ENCODE results near the gene EVI2A. TPM values are rescaled to one million over a fixed set of nuclear protein-coding genes. Genes with fewer than 3 reads are reported as not detected.

EVI2A gene
- total RNA-seq, 1 donor from 2014 or later: not detected

GRCh38 chr17:31309556-31309955 lies 11.9 kb downstream of the EVI2A start:
- no peaks in the 10 kb centered on the region for H3K9me3 Mint-ChIP-seq (ENCODE audit: unreplicated experiment)
- peaks cover 10% of the 10 kb centered on the region for H3K4me1 Mint-ChIP-seq (ENCODE audit: unreplicated experiment)
- no peak for TF ChIP-seq CTCF (IDR thresholded peaks at IDR 0.05; ENCODE audit: unreplicated experiment)
- H3K27ac Mint-ChIP-seq (ENCODE audit: unreplicated experiment): no peak overlapping the region
- H3K27me3 Mint-ChIP-seq (ENCODE audit: unreplicated experiment): peaks cover 1% of the 10 kb centered on the region
- no peak for DNase-seq (ENCODE audit: low spot score)
- H3K4me3 Mint-ChIP-seq (ENCODE audit: unreplicated experiment): no peak overlapping the region
- H3K36me3 Mint-ChIP-seq (ENCODE audit: low read depth, unreplicated experiment): peaks cover 9% of the 10 kb centered on the region

- Mint-ChIP-seq H3K27ac (ENCODE audit: unreplicated experiment) (no peak overlapping the region), H3K9me3 (ENCODE audit: unreplicated experiment) (no peaks in the 10 kb centered on the region), H3K4me1 (ENCODE audit: unreplicated experiment) (peaks cover 10% of the 10 kb centered on the region), H3K27me3 (ENCODE audit: unreplicated experiment) (peaks cover 1% of the 10 kb centered on the region), H3K4me3 (ENCODE audit: unreplicated experiment) (no peak overlapping the region), H3K36me3 (ENCODE audit: low read depth, unreplicated experiment) (peaks cover 12% of the 10 kb centered on the region)
- TF ChIP-seq CTCF (IDR thresholded peaks at IDR 0.05; ENCODE audit: unreplicated experiment): no peak
- DNase-seq (ENCODE audit: low spot score): no peak
Observed at GRCh38 chr17:31308372-31309334, 12.8 kb downstream of the EVI2A start.

- TF ChIP-seq CTCF (IDR thresholded peaks at IDR 0.05; ENCODE audit: unreplicated experiment): no peak
- H3K27me3 Mint-ChIP-seq (ENCODE audit: unreplicated experiment): peaks cover 1% of the 10 kb centered on the region
- H3K27ac Mint-ChIP-seq (ENCODE audit: unreplicated experiment): no peak overlapping the region
- H3K9me3 Mint-ChIP-seq (ENCODE audit: unreplicated experiment): no peaks in the 10 kb centered on the region
- no peak overlapping the region for H3K4me3 Mint-ChIP-seq (ENCODE audit: unreplicated experiment)
- H3K36me3 Mint-ChIP-seq (ENCODE audit: low read depth, unreplicated experiment): peaks cover 12% of the 10 kb centered on the region
- no peak for DNase-seq (ENCODE audit: low spot score)
- H3K4me1 Mint-ChIP-seq (ENCODE audit: unreplicated experiment): peaks cover 10% of the 10 kb centered on the region
Observed at GRCh38 chr17:31307640-31308039, 13.8 kb downstream of the EVI2A start.

GRCh38 chr17:31299624-31300023 lies 21.8 kb downstream of the EVI2A start:
- H3K36me3 Mint-ChIP-seq (ENCODE audit: low read depth, unreplicated experiment): peaks cover 3% of the 10 kb centered on the region
- no peak overlapping the region for H3K27ac Mint-ChIP-seq (ENCODE audit: unreplicated experiment)
- H3K4me1 Mint-ChIP-seq (ENCODE audit: unreplicated experiment): no peaks in the 10 kb centered on the region
- TF ChIP-seq CTCF (IDR thresholded peaks at IDR 0.05; ENCODE audit: unreplicated experiment): no peak
- no peak overlapping the region for H3K4me3 Mint-ChIP-seq (ENCODE audit: unreplicated experiment)
- no peak for DNase-seq (ENCODE audit: low spot score)
- H3K9me3 Mint-ChIP-seq (ENCODE audit: unreplicated experiment): no peaks in the 10 kb centered on the region
- H3K27me3 Mint-ChIP-seq (ENCODE audit: unreplicated experiment): no peaks in the 10 kb centered on the region

GRCh38 chr17:31297090-31297489 lies 24.3 kb downstream of the EVI2A start, which contains the start of gene OMG:
OMG (minus strand) TSS chr17:31297239; CDS start chr17:31296331, 908 bp downstream.
- Mint-ChIP-seq H3K27ac (ENCODE audit: unreplicated experiment) (no peak within 1 kb of the TSS), H3K36me3 (ENCODE audit: low read depth, unreplicated experiment) (no peaks in the 10 kb centered on the region)

More at GRCh38 chr17:31297090-31297489, 24.3 kb downstream of the EVI2A start, which contains the start of gene OMG:
- TF ChIP-seq CTCF (IDR thresholded peaks at IDR 0.05; ENCODE audit: unreplicated experiment): no peak
- Mint-ChIP-seq H3K4me1 (ENCODE audit: unreplicated experiment) (no peaks in the 10 kb centered on the region), H3K9me3 (ENCODE audit: unreplicated experiment) (no peaks in the 10 kb centered on the region), H3K27me3 (ENCODE audit: unreplicated experiment) (no peaks in the 10 kb centered on the region), H3K4me3 (ENCODE audit: unreplicated experiment) (no peak within 1 kb of the TSS)
- no peak for DNase-seq (ENCODE audit: low spot score)
